ENCODE measurements around the gene EGFL7. TPM values are rescaled to one million over a fixed set of nuclear protein-coding genes. Genes with fewer than 3 reads are reported as not detected.
"Not testable (repeated sequence)": the region's sequence is repeated elsewhere in the genome, so short reads cannot be mapped to it uniquely, and the experiment has no call there.

Gene EGFL7
- total RNA-seq, 1 experiment from 2014 or later, result 31.8 TPM

DNA sequence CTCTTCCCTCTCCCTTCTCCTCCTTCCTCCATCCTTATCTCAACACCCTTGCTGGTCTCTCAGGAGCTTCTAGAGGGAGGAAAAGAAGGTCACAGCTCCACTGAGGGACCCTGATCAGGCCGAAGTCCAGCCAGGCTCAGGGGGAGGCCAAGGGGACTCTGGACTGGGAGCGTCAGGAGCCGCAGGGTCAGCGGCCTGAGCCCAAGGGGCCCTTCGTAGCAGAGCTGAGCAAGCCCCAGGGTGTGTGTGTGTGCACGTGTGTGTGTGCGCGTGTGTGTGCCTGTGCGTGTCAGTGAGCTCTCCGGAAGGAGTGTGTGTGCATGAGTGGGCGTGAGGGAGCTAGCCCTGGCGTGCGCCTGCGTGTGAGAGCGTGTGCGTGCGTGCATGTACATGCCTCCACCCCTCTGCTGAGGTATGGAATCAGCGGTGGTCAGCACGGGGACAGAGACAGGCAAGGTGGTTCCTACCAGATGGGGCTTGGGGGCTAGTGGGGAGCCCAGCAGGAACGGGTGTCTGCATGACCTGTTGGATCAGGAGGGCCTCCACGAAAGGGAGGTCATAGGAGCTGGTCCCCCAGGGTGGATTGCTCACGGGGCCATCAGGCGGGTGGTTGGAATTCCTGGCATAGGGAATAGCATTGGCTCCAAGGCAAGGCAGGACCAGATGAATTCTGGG lies 34.6 kb downstream of the EGFL7 start:
- no peak for DNase-seq (ENCODE audit: low read depth)

DNA sequence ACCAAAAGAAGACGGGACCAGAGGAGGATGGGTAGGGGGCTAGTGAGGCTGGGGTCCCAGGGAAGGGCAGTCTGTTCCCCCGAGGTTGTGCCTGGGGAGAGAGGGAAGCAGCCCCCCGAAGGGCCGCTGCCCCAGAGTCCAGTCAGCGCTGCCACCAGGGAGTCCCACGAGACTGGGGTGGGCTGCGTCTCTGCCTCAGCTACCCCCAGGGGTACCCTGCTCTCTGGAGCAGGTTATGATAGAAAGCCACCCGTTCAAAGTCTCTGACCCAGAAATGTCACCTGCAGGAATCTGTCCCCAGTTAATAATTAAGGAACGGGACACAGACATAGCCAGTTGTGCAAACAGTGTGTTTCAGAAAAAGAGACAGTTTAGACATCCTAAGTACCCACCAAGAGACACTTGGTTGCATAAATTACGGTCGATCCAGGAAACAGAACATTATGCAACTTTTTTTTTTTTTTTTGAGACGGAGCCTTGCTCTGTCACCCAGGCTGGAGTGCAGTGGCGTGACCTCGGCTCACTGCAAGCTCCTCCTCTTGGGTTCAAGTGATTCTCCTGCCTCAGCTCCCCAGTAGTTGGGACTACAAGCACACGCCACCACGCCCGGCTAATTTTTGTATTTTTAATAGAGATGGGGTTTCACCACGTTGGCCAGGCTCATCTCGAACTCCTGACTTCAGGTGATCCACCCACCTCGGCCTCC lies 35.3 kb downstream of the EGFL7 start:
- no peak for DNase-seq (ENCODE audit: low read depth)

DNA sequence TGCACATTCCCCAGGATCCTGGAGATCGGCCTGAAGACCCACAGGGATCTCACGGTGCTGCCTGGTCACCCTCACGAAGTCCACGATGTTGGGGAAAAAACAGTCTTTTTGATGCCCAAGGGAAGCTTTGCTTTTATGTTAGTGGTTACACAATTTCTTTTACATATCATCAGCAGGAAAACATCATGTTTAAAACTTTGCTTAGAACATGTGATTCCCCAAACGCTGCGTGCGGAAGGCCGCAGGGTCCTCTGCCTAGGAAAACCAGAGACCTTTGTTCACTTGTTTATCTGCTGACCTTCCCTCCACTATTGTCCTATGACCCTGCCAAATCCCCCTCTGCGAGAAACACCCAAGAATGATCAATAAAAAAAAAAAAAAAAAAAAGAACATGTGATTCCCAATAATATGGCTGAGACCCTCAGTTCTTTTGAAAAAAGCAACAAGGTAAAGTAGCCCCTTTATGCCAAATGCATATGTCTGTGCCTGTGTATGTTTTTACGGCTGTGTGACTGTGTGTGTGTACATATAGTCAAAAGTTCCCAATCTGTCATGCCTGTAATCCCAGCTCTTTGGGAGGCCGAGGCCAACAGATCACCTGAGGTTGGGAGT lies 36.0 kb downstream of the EGFL7 start:
- no peak for DNase-seq (ENCODE audit: low read depth)

DNA sequence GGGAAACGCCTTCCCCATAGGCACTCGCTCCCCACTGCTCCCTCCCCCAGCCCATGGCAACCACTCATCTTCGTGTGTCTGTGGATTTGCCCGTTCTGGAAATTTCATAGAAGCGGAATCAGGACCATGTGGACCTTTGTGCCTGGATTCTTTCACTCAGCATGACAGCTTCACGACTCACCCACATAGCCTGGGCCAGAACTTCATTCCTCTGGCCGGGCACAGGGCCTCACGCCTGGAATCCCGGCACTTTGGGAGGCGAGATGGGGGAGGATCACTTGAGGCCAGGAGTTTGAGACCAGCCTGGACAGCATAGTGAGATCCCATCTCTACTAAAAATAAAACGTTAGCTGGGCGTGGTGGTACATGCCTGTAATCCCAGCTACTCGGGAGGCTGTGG lies 37.6 kb downstream of the EGFL7 start:
- no peak for DNase-seq (ENCODE audit: low read depth)

DNA sequence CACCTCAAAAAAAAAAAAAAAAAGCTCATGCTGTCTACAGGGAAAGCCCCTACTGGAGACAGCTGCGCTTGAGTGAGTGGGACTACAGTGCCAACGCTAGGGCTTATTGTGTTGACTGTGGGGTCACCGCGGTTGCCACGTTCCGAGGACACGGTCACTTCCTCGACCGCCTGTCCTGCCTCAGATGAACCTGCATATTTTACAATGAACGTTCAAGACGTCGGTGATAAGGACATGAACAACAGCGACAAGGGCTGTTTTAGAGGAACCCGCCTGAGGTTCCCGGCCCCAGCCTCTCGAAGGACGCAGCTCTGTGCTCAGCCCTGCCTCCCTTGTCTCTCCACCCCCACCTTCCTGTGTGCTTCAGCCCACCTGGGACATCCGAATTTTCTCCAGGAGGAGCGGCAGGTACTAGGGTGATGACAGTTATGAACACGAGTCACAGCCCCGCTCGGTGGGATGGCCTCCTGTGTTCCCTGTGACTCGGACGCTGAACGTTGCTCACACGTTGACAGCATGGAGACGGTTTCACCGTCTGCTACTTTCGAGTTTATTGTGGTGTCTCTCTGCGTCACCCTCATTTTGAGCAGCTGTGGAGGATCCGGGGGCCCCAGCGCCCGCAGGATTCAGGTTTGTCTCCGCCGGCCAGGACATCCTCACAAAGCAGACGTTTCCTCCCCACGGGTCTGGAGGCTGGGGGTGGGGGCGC lies 38.4 kb downstream of the EGFL7 start:
- DNase-seq (ENCODE audit: low read depth), result no peak

DNA sequence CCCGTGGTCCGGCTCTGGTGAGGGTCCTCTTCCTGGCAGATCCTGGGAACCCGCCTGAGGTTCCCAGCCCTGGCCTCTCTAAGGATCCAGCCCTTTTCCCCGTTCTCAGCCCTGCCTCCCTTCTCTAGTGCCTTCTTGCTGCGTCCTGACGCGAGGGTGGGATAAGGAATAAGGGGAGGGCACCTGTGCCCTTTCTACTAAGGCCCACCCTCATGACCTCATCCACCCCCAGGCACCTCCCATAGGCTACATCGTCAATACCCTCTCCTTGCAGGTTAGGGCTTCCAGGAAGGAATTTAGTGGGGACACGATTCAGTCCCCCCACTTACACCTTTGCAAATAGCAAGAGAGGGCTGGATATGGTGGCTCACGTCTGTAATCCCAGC lies 38.9 kb downstream of the EGFL7 start:
- DNase-seq (ENCODE audit: low read depth), result no peak

DNA sequence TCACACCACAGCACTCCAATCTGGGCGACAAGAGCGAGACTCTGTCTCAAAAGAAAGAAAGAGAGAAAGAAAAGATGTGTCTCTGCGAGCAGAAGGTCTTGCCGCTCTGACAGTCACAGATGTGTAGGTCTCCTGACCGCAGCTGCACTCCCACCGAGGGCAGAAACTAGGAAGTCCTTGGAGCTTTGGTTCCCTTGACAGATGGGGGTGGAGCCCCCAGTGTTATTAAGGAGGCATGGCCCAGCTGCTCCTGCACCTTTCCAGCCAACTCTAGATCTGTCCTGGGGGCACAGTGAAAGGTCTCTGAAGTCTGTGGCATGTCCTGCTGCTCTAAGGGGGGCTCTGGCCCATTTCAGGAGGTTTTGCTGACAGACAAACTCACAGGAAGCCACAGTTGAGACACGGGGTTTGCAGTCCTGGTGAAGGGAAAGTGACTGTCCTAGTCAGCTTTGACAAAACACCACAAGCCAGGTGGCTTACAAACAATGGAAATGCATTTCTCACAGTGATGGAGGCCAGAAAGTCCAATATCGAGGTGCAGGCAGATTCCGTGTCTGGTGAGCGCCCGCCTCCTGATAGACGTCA lies 40.7 kb downstream of the EGFL7 start:
- no peak for DNase-seq (ENCODE audit: low read depth)

DNA sequence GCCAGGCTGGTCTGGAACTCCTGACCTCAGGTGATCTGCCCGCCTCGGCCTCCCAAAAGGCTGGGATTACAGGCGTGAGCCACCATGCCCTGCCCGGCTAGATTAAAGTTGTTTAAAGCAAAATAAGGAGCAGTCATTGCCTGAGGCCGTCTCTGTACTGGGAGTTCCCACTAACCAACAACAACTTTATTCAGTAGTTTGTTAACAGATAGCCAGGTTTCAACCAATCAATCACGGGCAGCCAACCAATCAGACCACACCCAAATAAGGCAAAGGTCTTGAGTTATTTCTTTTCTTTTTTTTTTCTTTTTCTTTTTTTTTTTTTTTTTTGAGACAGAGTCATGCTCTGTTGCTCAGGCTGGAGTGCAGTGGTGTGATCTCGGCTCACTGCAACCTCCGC lies 42.0 kb downstream of the EGFL7 start:
- DNase-seq (ENCODE audit: low read depth), result not testable (repeated sequence)

DNA sequence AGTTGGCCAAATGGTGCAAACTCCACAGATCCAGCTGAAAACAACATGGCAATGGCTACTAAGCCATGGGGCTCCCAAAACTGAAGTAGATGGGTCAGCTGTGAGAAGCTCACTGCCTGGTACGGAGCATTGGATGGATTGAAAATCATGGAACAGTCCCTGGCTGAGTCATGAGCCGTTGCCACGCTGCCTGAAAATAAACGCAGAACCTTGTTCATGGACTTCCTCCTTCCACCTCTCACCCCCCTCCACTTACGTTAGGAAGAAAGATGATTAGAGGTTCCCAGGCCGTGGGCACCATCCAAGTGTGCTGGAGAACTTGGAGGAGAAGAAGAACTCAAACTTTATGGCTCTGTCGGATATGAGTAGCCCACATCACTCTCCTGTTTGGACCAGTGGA lies 42.8 kb downstream of the EGFL7 start:
- no peak for DNase-seq (ENCODE audit: low read depth)

DNA sequence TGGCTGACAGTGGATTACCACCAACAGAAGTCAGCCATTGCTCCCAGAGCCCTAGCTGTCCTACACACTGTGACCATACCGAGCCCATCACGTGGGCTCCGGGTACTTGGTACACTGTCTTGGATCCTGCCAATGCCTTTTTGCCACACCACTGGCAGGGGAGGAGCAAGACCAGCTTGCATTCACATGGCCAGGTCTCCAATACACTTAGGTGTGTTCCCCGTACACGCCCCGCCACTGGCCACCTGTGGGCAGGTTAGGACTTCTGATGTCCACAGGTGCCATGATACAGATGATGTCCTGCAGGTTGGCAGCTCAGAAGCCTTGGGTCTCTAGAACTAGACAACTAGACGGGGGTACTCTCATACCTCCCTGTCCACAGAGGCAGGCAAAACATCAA lies 44.3 kb downstream of the EGFL7 start:
- DNase-seq (ENCODE audit: low read depth), result no peak

DNA sequence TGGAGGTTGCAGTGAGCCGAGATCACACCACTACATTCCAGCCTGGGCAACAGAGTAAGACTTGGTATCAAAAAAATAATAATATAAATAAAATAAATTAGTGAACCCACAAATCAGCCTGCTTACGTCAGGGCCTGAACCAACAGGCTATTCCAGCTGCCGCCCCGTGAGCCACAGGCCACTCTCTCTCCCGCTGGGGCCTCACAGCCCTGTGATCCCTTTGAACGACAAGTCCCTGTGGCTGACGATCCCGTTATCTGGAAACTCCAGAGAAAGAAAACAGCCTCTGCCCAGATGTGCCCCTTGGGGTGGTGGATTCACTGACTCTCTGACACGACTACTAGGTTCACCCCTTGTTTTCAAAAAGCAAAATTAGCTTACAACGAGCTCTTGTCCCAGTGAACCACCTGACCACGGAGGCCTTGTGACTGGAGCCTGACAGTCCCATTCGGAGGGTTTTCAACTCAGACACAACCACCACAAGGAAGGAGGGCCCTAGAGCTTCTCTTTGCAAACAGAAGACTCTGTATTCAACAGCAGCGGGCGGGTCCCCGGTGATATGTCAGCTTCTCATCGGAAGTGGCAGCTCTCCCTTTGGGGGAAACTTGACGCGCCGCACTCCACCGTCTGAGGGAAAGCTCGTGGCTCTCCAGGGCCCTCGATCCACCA lies 45.3 kb downstream of the EGFL7 start:
- no peak for DNase-seq (ENCODE audit: low read depth)

DNA sequence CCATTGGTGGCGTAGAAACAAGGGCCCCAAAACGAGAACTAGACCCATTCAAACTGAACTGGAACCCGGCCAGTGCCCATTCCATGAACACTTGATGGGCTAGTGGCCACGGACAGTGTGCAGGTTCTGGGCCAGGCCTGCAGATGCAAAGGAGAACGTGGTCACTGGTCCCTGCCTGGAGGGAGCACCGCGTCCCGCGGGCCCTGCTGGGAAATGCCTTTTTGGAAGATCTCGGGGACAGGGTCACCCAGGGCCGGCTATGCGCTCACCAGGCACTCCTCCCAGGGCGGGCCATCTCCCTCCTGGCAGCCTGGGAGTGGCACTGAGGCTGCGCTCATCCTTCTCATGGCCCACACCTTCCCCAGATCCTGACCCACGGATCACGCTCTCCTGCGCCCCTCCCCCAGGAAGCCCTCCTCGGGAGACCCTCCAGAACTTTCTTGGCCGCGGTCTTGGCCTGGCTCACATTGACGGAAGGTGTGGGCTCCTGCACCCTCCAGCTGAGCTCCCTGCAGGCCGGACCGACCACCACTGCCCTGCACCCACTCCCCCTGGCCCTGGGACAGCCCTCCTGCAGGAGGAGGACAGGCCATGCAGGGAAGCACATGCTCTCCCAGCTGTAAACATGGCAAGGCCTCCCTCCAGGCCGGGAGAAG lies 46.9 kb downstream of the EGFL7 start:
- no peak for DNase-seq (ENCODE audit: low read depth)

DNA sequence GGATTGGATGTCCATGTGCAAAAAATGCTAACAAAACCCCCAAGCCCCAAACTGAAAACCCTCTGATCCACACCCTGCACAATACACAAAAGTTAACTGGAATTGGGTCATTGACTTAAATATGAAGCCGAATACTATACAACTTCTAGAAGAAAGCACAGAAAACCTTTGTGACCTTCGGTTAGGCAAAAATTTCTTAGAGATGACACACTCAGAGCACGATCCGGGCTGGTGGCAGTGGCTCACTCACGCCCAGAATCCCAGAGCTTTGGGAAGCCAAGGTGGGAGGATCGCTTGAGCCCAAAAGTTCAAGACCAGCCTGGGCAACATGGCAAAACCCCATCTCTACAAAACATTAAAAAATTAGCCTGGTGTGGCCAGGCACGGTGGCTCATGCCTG lies 47.8 kb downstream of the EGFL7 start:
- no peak for DNase-seq (ENCODE audit: low read depth)

DNA sequence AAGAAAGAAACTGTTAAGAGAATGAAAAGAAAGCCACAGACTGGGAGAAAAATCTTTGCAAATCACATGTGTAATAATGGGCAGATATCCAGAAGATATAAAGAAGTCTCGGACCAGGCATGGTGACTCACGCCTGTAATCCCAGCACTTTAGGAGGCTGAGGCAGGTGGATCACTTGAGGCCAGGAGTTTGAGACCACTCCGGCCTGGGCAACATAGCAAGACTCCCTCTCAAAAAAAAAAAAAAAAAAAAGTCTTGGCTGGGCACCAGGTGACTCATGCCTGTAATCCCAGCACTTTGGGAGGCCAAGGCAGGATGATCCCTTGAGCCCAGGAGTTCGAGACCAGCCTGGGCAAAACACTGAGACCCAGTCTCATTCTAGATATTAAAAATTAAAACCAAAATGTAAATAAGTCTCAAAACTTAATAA lies 48.5 kb downstream of the EGFL7 start:
- not testable (repeated sequence) for DNase-seq (ENCODE audit: low read depth)

DNA sequence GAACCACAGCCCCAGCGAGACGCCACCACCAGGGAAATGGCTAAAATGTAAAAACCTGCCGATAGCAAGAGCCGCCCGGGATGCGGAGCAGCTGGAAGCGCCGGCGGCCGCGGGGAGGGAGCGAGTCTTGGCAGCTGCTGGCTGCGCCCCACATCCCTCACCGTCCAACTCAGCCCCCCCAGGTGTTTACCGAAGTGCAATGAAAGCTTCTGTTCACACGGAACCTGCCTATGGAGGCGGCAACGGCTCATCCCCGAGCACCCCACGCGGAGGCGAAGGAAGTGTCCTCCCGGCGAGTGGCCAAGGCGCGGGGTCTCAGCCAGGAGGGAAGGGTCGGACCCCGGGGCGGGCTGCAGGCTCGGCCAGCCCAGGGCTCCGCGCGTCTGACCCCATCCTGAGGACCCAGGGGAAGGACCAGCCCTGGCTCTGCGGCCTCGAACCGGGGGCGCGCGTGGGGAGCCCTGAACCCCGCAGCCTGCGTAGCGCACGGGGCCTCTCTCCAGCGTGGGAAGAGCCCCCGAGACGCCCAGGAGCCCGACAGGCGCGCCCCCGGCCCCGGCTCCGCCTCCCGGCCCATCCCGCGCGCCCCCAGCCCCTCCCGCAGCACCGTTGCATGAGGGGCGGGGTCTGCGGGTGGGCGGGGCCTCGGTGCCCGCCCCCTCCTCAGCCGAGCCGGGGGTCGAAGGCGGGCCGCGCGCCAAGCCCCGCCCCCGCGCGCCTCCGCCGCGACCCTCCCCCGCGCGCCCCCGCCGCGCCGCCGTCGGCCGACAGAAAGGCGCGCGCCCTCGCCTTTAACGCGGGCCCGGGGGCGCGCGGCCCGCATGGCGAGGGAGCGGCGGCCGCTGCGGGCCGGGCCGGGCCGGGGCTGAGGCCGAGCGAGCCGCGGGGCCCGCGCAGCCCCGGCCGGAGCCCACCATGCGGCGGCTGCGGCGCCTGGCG lies 49.3 kb downstream of the EGFL7 start, which contains the start of gene DIPK1B:
DIPK1B (plus strand) TSS at position 822 of the 939 bp plus-strand sequence; CDS start at position 916, 94 bp downstream.
- DNase-seq (ENCODE audit: low read depth), result no peak

DNA sequence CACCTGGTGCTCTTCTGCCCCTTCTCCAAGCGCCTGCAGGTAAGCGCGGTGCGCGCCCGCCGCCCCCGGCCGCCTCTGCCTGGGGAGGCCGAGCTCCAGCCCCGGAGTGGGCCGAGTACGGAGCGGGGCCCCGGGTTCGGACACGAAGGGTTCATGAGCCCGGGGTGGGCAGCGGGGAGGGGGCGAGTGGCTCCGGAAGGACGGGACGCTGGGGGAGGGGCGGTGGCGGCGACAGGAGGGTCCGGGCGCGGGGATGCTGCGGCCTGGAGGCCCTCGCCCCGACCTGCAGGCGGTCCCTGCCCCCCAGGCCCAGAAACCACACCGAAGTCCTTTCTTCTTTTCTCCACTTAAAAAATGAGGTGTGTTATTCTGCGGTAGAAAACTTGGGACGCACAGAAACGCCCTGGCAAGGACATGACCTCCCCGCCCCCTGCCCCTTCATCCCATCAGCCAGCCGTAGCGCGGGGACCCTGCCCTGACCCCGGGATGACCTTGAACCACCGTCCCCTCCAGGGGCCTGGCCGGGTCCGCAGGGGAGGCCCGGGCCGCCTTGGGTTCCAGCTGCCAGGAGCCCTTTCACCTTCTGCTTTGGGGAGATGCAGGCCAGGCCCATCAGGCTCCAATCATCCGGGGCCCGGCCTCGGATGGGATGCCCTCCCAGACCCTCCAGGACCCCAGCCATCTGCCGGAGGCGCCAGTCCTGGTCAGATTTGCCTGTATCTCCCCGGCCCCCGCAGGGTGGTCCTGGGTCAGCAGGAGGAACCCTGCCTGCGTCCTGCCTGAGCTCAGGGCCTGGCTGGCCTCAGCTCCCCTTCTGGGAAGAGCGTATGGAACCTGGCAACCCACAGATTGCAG lies 50.2 kb downstream of the EGFL7 start:
- no peak for DNase-seq (ENCODE audit: low read depth)

DNA sequence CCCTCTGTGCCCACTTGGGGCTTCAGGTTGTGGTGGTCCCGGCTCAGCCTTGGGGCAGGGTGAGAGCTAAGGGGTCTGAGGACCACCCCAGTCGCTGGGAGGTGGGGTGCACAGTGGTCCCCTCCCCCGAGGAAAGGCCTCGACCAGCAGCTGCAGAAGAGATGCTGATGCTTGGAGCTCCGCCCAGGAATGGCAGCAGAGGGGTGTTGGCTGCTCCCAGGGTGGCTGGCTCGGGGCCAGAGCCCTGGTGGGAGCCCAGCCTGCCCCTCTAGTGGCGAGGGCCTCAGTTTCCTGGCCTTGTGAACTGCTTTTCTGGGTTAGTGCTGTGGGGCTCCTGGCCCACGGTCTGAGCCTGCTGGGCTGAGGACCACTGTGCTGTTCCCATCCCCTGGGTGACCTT lies 50.8 kb downstream of the EGFL7 start:
- no peak for DNase-seq (ENCODE audit: low read depth)

DNA sequence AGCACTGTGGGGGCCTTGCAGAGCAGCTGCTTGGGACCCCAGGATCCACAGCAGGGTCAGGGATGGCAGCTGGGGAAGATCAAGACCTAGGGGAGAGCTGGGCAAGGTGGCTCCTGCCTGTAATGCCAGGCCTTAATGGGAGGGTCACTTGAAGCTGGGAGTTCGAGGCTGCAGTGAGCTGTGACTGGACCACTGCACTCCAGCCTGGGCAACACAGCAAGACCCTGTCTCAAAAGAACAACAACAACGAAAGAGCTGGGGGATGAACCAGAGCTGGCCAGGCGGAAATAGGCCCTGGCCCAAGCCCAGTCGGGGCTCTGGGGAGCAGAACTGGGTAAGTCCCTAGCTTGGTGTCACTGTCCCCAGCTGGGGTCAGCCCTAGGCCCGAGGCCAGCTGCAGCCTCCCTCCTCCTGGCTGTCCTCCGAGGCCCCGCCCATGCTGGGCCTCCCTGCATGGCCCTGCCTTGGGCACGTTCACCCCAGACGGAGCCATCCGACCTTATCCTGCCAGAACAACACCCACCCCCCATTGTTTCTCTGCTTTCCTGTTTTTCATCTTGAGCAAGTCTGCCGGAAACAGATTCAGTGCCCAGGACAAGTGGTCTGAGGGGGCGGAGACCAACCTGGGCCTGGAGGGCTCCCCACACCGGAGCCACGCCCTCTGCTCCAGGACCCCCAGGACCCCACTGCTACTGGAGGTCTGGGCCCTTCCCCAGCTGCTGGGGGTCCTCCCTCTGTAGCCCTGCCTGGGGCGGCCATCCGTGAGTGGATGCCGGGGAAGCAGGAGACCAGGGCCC lies 51.6 kb downstream of the EGFL7 start:
- DNase-seq (ENCODE audit: low read depth), result no peak

All from HT1080 (cell line).